ENCODE data around the gene FSD1L.

DNA sequence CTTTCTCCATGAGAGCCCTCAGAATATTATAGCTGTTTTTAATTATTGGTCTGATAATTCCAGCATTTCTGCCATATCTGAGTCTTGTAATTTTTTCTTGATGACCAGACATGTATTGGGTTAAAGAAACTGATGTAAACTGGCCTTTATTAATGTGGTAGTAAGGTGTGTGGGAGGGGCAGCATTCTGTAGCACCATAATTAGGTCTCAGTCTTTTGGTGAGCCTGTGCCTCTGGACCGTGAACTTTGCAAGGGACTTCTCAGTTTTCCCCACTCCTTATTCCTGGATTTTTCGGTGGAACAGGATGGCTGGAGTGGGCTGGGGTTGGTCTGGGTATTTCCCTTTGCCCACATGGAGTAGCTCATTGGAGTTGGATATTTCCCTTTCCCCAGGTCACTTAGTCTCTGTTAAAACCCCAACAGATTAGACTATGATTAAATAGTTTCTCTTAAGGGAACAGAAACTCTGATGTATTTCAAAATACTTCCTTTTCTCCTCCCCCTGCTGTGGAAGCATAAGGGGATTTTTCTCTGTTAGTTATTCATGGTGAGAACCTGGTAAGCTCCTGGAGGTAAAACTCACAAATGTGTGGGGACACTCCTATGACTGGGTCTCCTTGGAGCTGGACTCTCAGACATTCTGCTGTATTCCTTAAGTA, 52.4 kb downstream of the FSD1L start:
- TF ChIP-seq, protein P1, sequence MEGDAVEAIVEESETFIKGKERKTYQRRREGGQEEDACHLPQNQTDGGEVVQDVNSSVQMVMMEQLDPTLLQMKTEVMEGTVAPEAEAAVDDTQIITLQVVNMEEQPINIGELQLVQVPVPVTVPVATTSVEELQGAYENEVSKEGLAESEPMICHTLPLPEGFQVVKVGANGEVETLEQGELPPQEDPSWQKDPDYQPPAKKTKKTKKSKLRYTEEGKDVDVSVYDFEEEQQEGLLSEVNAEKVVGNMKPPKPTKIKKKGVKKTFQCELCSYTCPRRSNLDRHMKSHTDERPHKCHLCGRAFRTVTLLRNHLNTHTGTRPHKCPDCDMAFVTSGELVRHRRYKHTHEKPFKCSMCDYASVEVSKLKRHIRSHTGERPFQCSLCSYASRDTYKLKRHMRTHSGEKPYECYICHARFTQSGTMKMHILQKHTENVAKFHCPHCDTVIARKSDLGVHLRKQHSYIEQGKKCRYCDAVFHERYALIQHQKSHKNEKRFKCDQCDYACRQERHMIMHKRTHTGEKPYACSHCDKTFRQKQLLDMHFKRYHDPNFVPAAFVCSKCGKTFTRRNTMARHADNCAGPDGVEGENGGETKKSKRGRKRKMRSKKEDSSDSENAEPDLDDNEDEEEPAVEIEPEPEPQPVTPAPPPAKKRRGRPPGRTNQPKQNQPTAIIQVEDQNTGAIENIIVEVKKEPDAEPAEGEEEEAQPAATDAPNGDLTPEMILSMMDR (IDR thresholded peaks at IDR 0.05 in 4 of 5, conservative IDR thresholded peaks at IDR 0.05 in 1 of 5), result no peak
- no peak for TF ChIP-seq POLR2A (IDR thresholded peaks at IDR 0.05)
